Measurements from ENCODE around the gene HHATL. TPM values are rescaled to one million over a fixed set of nuclear protein-coding genes. Genes with fewer than 3 reads are reported as not detected.

HHATL gene
- total and polyA plus RNA-seq, 2 of the 8 experiments (the other 6 are each of a cell fraction or from before 2014, with no cell fraction given): 0.18 TPM; not detected in 1

DNA sequence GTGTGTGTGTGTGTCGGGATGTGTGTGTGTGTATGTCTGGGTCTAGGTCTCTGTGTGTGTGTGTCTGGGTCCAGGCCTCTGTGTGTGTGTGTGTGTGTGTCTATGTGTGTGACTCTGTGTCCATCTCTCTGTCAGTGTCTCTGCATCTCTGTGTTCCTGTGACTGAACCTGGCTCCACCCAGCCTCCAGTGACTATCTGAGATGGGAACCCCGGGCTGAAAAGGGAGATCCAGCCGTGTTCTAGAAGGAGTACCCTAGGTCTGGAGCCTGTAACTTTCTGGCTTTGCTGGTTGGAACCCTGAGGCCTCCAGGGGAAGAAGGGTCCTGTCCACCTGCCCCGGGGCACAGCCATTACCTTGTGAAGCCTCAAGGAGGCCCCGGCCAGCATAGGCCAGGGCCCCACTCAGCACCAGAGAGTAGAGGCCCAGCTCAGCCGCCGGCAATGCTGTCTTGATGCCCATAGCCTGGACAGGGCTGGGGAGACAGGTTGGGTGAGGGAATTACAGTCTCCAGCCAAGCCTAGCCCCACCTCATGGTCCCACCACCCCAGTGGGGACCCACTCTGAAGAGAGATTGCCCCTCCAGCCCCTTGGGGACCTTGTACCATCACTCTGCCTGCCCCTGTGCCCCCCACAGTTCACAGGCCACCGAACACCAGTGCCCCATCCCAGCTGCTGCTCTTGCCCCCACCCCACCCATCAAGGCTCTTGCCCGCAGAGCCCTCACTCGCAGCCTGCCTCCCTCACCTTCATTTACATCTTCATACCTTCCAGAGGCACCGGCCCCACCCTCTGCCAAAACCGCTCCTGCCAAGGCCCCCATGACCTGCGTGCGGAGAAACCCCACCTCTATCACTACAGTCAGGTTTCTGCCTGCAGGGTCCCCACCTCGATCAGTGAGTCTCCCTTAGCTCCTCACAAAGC, 2.0 kb downstream of the HHATL start (continued):
- TF ChIP-seq RFX5 (IDR thresholded peaks at IDR 0.05; ENCODE audit: borderline replicate concordance, low read depth, low read length): no peak
- TF ChIP-seq SIN3A (conservative IDR thresholded peaks at IDR 0.05 in 1 of 2, IDR thresholded peaks at IDR 0.05 in 1 of 2; ENCODE audit: low read depth in 1 of 2, low read length in 2 of 2): no peak
